Measurements from ENCODE around the gene JCHAIN.

JCHAIN gene

DNA sequence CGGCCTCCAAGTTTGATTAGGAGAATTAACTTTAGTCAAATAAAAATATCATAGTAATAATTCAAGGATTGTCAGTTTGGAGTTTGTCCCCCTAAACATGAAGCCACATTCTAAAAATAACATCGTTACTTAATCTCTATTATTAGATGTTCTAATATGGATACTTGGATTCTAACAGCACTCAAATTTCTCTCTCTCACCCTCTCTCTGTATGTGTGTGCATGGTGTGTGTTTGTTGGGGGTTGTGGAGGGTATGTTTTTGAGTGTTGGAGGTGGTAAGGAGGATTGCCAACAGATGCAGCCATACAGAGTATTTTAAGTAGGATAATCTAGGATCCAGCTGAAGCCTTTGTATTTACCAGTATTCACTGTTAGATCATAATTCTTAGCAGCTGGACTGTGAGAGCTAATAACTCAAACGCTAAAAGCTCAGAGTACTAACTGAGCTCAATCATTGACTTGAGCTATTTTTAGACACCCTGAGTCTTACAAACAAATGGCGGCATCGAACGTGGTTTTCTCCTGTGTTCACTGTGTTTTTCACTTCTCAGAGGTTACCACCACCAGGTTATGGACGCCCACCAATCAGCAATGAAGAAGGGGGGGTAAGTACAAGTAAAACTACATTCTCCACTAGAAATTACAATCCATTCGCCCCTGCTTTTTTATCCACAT lies 28.9 kb downstream of the JCHAIN start:
- no peak for DNase-seq (ENCODE audit: low read depth in 2 of 2)
- TF ChIP-seq, protein P1, sequence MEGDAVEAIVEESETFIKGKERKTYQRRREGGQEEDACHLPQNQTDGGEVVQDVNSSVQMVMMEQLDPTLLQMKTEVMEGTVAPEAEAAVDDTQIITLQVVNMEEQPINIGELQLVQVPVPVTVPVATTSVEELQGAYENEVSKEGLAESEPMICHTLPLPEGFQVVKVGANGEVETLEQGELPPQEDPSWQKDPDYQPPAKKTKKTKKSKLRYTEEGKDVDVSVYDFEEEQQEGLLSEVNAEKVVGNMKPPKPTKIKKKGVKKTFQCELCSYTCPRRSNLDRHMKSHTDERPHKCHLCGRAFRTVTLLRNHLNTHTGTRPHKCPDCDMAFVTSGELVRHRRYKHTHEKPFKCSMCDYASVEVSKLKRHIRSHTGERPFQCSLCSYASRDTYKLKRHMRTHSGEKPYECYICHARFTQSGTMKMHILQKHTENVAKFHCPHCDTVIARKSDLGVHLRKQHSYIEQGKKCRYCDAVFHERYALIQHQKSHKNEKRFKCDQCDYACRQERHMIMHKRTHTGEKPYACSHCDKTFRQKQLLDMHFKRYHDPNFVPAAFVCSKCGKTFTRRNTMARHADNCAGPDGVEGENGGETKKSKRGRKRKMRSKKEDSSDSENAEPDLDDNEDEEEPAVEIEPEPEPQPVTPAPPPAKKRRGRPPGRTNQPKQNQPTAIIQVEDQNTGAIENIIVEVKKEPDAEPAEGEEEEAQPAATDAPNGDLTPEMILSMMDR (IDR thresholded peaks at IDR 0.05; ENCODE audit: low read depth, low read length): no peak
- no peak overlapping the region for H3K4me3 ChIP-seq (replicated peaks in 1 of 2; ENCODE audit: low read depth in 2 of 2, low read length in 2 of 2)

DNA sequence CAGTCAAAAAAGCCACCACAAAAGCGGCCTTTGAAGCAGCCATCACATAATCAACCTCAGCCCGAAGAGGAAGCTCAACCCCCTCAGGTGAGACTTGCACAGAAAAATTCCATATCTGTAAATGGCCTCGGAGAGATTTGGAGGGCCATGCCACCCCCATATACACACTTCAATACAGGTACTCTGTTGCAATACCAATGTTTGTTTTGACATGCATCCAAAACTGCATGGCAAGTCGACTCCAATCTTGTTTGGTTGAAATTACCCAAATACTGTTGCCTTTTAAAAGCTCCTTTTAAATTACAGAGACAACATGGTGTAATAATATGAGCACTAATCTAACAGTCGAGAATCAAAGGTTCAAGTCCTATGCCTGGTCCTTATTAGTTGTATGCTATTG lies 31.8 kb downstream of the JCHAIN start:
- TF ChIP-seq, protein P1 (IDR thresholded peaks at IDR 0.05; ENCODE audit: low read depth, low read length): no peak
- no peak for DNase-seq (ENCODE audit: low read depth in 2 of 2)

DNA sequence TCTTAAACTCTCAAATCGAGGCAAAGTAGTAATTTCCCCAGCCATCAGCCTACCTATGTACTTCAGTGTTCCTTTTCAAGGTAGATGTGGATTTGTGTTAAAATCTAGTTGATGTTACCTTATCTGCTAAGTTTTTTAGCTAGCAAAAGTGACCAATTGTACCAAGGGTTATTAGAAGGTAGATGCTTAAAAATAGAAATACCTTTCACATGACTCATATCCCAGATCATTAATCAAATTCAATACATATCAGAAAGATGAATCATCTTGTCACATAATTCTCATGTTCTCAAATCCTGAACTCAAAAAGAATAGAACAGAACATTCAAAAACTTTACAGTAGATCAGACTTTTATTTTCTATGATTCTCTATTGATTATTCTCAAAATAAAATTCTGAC lies 34.3 kb downstream of the JCHAIN start:
- TF ChIP-seq, protein P1 (IDR thresholded peaks at IDR 0.05; ENCODE audit: low read depth, low read length): no peak
- peak; percentile 31 to 69 for DNase-seq (ENCODE audit: low read depth in 2 of 2)

More for the DNA sequence above, 31.8 kb downstream of the JCHAIN start:
- H3K4me3 ChIP-seq (replicated peaks in 1 of 2; ENCODE audit: low read depth in 2 of 2, low read length in 2 of 2): no peak overlapping the region

DNA sequence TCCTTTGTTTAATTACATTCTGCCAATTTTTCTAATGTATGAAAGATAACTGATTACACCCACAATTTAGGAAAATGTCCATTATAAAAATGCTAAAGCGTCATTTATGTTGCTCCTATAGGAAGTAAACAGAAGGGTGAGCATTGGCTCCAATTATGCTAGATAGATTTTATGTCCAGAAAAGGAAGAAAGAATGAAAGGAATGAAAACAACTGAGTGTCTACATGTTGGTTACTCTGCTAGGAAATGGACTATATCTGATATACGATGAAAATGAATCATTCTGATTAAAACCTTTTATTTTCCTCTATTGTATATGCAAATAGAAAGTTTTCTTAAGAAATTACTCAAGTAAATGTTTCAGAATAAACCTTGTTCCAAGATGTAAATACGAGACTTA lies 36.1 kb downstream of the JCHAIN start:
- DNase-seq (ENCODE audit: low read depth in 2 of 2): no peak
- TF ChIP-seq, protein P1 (IDR thresholded peaks at IDR 0.05; ENCODE audit: low read depth, low read length): no peak
- H3K4me3 ChIP-seq (replicated peaks in 1 of 2; ENCODE audit: low read depth in 2 of 2, low read length in 2 of 2): no peak overlapping the region

More for the DNA sequence above, 34.3 kb downstream of the JCHAIN start:
- H3K4me3 ChIP-seq (replicated peaks in 1 of 2; ENCODE audit: low read depth in 2 of 2, low read length in 2 of 2): no peak overlapping the region

DNA sequence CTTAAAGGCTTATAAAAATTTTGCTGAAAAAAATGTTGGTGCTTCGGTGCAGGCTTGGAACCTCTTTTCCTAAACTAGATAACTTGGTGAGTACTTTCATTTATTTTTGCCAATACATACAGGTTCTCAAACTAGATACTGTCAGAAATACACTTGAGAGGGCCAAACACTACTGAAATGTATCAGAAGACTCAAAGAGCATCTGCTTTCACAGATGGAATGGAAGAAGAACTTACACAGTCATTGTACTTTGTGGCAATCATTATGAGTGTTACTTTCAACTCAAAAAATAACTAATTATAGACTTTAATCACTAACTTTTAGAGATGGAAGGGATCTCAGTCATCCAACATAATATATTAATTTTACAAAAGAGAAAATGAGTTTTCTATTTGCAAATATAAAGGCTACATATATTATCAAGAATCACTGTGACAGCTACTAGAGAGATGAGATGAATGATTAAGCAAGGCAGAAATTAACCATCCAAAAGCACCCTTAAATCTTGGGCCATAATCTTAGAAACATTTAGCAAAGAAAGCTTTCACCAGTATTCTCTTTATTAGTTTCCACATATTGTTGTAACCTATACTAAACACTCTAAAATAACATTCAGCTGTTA lies 36.7 kb downstream of the JCHAIN start:
- TF ChIP-seq, protein P1 (IDR thresholded peaks at IDR 0.05; ENCODE audit: low read depth, low read length): no peak
- no peak for DNase-seq (ENCODE audit: low read depth in 2 of 2)
- H3K4me3 ChIP-seq (replicated peaks in 1 of 2; ENCODE audit: low read depth in 2 of 2, low read length in 2 of 2): no peak overlapping the region

DNA sequence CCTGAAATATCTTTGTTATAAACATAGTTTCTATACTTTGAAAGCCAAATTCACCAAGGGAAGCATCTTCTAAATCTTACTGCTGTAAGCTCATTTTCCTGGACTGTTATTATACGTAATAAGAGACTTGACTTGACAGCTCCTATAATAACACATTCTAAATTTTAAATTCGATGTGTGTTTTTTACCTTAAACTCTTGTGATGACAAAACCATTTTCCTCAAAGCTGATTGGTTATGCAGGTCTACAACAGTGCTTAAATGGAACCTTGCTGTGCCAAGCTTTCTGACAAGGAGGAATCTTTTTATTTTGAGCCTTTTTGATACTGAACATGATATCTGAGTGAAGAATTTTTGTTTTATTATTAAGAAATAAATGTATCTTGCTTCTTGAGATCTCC lies 37.9 kb downstream of the JCHAIN start, which contains the start of gene ENAM:
Gene ENAM (plus strand): TSS at position 301 of the 400 bp plus-strand sequence. CDS start 757 bp downstream, outside the sequence.
- TF ChIP-seq, protein P1 (IDR thresholded peaks at IDR 0.05; ENCODE audit: low read depth, low read length): no peak
- DNase-seq (ENCODE audit: low read depth in 2 of 2): no peak
- H3K4me3 ChIP-seq (replicated peaks in 1 of 2; ENCODE audit: low read depth in 2 of 2, low read length in 2 of 2): no peak within 1 kb of the TSS
